IPS-15b (cell line): ENCODE measurements around the gene NMT2.

Experiments used
- H3K27me3 ChIP-seq: one replicate; pipeline ENCODE4 v1.6.1; 2013; ENCODE audit warnings: low read length; ENCODE audit not compliant: control insufficient read depth, insufficient read depth
- H3K36me3 ChIP-seq: one replicate; pipeline ENCODE4 v1.6.1; 2013; ENCODE audit warnings: low read length; ENCODE audit not compliant: control insufficient read depth, insufficient read depth
- H3K4me1 ChIP-seq: one replicate; pipeline ENCODE4 v1.6.1; 2013; ENCODE audit warnings: mild to moderate bottlenecking, low read length; ENCODE audit not compliant: control insufficient read depth, insufficient read depth
- H3K4me3 ChIP-seq: one replicate; pipeline ENCODE4 v1.5.1; 2013; ENCODE audit warnings: low read depth, low read length
- H3K9ac ChIP-seq: one replicate; pipeline ENCODE4 v1.6.1; 2013; ENCODE audit warnings: low read depth, mild to moderate bottlenecking, low read length
- H3K9me3 ChIP-seq: one replicate; pipeline ENCODE4 v1.6.1; 2013; ENCODE audit warnings: mild to moderate bottlenecking, low read length; ENCODE audit not compliant: control insufficient read depth, insufficient read depth

NMT2 gene

DNA sequence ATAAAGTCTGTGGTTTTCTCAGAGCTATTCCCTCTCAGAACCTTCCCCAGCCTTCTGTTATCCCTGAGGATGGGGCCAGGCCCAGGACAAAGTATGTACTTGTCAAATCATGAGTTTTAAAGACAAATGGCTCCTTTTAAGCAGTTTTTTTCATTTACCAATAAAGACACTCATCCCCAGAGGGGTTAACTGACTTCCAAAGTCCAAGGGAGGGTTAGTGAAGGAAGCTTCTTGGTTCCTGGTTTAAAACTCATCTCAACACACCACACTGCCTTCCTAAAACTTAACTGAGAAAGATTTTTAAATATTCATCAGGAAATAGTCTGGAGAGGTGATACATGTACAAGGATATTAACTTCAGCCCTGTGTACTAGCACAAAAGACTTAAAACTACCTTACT is 15.9 kb downstream of the NMT2 start:
- Histone ChIP-seq H3K4me1 (no peaks in the 10 kb centered on the region), H3K27me3 (no peaks in the 10 kb centered on the region), H3K36me3 (no peaks in the 10 kb centered on the region), H3K9me3 (no peaks in the 10 kb centered on the region), H3K9ac (no peak overlapping the region), H3K4me3 (no peak overlapping the region)

DNA sequence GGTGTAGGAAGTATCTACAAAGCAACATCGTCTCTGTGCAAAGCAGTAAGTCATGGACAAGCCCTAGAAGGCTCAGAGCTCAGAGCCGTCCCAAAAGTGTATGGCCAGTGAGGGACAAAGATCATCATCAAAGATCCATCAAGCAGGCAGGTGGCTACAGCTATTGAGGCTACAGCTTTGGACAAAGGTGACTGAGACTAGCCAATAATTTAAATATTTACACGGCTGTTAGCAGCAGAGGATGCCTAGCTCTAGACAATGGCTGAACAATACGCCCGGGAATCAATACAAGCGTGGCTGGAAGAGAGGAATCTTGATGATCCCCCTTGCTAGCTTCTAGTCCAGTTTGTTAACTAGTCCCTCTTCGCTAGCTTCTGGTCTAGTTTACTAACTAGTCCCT is 17.9 kb downstream of the NMT2 start:
- no peaks in the 10 kb centered on the region for H3K4me1 ChIP-seq

DNA sequence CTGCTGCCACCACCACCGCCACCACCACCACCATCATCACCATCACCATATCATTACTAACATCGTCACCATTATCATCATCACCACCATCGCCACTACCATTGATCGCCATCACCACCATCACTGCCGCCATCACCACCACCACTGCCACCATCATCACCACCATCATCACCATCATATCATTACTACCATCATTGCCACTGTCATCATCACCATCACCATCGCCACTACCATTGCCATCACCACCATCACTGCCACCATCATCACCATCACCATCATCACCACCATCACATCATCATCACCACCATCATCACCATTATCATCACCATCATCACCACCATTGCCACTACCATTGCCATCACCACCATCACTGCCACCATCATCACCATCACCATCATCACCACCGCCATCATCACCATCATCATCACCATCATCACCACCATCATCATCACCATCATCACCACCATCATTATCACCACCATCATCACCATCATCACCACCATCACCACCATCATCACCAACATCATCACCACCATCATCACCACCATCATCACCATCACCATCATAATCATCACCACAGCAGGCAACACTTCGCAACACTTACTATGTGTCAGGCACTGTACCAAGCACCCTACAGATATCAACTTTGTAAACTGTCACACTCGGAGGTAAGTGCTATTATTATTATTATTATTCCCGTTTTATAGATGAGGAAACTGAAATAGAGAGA is 19.3 kb downstream of the NMT2 start:
- no peaks in the 10 kb centered on the region for H3K27me3 ChIP-seq
- no peaks in the 10 kb centered on the region for H3K4me1 ChIP-seq
- no peaks in the 10 kb centered on the region for H3K36me3 ChIP-seq
- H3K9ac ChIP-seq = no peak overlapping the region
- H3K4me3 ChIP-seq = no peak overlapping the region
- H3K9me3 ChIP-seq = no peaks in the 10 kb centered on the region

More for the DNA sequence above, 17.9 kb downstream of the NMT2 start:
- no peaks in the 10 kb centered on the region for H3K36me3 ChIP-seq
- H3K4me3 ChIP-seq = no peak overlapping the region
- no peaks in the 10 kb centered on the region for H3K9me3 ChIP-seq
- H3K9ac ChIP-seq = no peak overlapping the region
- no peaks in the 10 kb centered on the region for H3K27me3 ChIP-seq

DNA sequence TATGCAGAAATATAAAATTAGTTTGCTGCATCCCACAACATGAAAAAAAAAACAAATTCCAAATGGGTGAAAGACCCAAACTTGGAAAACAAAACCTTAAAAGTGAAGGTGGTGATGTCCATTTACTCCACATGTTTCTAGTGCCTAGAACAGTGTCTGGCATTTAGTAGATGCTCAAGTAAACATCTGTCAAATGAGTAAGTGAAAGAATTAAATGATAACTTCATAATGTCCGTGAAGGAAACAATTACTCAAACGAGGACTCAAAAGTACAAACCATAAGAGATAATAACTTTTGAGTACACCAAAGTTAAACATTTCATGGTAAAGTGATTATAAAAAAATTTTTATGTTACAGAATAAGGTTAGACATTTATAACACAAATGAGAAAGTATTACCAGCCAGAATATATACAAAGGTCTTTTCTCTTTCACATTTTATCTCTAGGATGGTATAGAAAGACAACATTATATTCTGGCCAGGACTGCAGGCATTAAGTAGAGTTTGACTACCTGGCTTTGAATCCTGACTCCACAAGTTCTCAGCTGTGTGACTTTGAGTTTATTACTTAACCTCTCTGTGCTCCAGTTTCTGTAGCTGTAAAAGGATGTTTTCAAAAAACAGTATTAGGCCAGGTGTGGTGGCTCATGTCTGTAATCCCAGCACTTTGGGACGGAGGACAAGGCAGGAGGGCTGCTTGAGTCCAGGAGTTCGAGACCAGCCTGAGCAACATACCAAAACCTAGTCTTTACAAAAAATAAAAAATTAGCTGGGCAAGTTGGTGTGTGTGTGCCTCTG is 20.7 kb downstream of the NMT2 start:
- Histone ChIP-seq H3K9me3 (no peaks in the 10 kb centered on the region), H3K36me3 (no peaks in the 10 kb centered on the region), H3K9ac (no peak overlapping the region), H3K27me3 (no peaks in the 10 kb centered on the region), H3K4me1 (no peaks in the 10 kb centered on the region), H3K4me3 (no peak overlapping the region)

DNA sequence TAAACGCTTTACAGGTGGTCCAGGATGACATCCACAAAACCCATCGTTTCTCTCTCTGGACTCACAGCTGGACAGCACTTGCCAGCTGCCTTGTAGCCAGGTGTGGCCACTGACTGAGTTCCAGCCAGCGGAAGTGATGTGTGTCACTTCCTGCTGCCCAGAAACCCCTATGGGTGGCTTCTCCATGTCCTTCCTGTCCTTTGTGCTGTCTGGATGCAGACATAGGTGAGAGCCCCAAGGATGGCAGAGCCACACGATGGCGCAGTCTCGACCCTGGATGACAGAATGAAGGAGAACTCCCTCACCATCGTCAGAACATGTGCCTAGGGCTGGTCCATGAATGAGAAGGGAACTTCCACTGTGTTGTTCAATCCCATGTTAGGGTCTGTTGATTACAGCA is 22.1 kb downstream of the NMT2 start:
- Histone ChIP-seq H3K9ac (no peak overlapping the region), H3K4me1 (no peaks in the 10 kb centered on the region), H3K4me3 (no peak overlapping the region), H3K36me3 (no peaks in the 10 kb centered on the region), H3K27me3 (no peaks in the 10 kb centered on the region), H3K9me3 (no peaks in the 10 kb centered on the region)

DNA sequence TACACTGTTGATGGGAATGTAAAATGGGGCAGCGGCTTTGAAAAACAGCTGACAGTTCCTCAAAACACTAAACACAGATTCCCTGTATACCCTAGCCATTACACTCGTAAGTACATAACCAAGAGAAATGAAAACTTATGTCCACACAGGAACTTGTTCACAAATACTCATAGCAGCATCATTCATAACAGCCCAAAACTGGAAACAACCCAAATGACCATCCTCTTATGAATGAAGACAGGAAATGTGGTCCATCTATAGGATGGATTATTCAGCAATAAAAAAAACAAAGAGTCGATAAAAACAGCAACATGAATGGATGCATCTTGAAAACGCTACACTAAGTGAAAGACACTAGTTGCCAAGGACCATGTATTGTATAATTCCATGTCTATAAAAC is 23.7 kb downstream of the NMT2 start:
- Histone ChIP-seq H3K9me3 (no peaks in the 10 kb centered on the region), H3K27me3 (no peaks in the 10 kb centered on the region), H3K4me1 (no peaks in the 10 kb centered on the region), H3K9ac (no peak overlapping the region), H3K36me3 (no peaks in the 10 kb centered on the region), H3K4me3 (no peak overlapping the region)

DNA sequence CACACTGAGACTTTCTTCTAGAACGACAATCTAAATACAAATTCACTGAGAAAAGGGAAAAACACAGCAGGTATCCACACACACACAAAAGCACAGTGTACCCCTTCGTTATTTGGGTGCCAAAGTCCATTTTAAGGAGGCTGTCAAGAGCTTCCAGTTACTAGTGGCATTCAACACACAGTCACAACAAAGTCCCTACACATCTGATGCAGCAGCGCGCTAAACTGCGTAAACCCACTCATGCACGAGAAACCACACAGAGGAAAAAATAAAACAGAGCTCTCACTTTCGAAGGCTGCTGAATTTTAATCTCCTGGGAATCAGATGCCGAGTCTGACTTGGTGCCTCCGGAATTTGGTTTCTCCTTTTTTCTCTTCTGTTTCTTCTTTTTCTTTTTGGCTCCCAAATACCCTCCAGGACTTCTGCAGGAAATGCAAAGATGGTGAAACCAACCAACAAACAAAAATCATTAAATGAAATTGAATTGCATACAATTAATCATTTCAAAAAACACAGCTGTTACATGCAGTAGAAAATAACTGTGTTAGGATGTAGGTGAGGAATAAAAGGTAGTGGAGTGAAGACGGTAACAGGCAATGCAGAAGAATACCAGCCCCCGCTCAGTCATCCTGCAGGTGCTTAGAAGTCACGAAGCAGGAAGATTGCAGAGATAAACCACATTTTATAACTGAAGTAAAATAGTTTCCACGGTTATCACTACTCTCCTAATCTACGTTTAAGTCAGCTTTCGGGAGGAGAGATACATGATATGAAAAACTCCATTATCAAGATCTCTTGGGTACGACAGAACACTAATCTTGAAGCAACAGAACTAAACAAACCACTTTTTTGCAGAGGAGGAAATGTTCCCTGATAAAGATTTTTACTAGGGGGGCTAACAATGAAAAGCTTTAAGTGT is 27.1 kb downstream of the NMT2 start:
- Histone ChIP-seq H3K36me3 (no peaks in the 10 kb centered on the region), H3K9me3 (no peaks in the 10 kb centered on the region), H3K27me3 (no peaks in the 10 kb centered on the region), H3K9ac (no peak overlapping the region), H3K4me3 (no peak overlapping the region), H3K4me1 (no peaks in the 10 kb centered on the region)

DNA sequence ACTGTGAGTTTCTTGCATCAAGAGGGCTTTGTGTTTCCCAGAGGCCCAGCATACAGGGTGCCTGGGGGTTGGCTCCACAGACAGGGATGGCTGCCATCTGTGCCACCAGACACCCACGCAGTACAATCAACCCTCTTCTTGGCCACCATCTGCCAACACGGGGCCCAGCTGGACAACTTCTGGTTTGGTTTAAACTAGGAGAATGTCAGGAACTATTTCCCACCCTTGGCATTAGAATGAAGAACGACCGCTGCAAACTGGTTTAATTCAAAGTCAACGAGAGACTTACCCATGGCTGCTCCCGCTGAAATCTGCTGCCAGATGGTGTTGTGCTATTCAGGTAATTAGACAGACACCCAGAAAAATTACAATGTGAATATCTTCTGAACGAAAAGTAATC is 27.8 kb downstream of the NMT2 start:
- H3K4me1 ChIP-seq = no peaks in the 10 kb centered on the region
- no peak overlapping the region for H3K4me3 ChIP-seq

DNA sequence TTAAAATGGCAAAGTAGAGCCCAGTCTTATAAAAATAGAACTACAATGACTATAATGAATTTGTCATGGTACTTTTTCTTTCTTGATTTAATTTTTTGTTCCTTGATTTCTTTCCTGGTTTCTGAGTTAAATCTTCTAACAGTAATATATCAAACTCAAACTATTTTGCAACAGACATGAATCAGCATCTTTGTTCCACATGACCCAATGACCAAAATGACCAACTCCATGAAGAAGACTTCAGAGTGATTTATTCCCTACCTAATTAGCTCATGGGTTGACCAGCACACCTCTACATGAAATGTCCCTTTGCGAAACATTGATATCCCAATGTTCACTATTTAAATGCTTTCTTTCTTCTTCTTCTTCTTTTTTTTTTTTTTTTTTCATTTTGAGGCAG is 30.9 kb downstream of the NMT2 start:
- peaks cover 8% of the 10 kb centered on the region for H3K36me3 ChIP-seq
- no peaks in the 10 kb centered on the region for H3K4me1 ChIP-seq
- H3K27me3 ChIP-seq = no peaks in the 10 kb centered on the region
- H3K9me3 ChIP-seq = no peaks in the 10 kb centered on the region
- no peak overlapping the region for H3K4me3 ChIP-seq
- no peak overlapping the region for H3K9ac ChIP-seq

More for the DNA sequence above, 27.8 kb downstream of the NMT2 start:
- Histone ChIP-seq H3K9ac (no peak overlapping the region), H3K36me3 (no peaks in the 10 kb centered on the region), H3K9me3 (no peaks in the 10 kb centered on the region), H3K27me3 (no peaks in the 10 kb centered on the region)

DNA sequence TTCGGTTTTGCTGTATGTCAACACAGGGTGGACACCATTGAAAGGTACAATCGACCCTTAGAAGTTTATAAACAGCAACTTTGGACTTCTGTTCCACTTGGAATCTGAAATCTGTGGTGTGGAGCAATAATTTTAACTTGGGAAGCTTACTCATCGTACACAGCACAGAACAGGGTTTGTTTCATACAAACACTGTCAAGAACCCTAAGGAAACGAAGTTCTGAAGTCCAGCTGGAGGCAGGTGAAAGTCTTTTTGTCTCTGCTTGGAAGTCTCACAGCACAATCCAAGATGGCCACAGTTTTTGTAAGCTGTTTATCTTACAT is 31.5 kb downstream of the NMT2 start:
- Histone ChIP-seq H3K9me3 (no peaks in the 10 kb centered on the region), H3K36me3 (peaks cover 8% of the 10 kb centered on the region), H3K27me3 (no peaks in the 10 kb centered on the region), H3K9ac (no peak overlapping the region), H3K4me3 (no peak overlapping the region), H3K4me1 (no peaks in the 10 kb centered on the region)

DNA sequence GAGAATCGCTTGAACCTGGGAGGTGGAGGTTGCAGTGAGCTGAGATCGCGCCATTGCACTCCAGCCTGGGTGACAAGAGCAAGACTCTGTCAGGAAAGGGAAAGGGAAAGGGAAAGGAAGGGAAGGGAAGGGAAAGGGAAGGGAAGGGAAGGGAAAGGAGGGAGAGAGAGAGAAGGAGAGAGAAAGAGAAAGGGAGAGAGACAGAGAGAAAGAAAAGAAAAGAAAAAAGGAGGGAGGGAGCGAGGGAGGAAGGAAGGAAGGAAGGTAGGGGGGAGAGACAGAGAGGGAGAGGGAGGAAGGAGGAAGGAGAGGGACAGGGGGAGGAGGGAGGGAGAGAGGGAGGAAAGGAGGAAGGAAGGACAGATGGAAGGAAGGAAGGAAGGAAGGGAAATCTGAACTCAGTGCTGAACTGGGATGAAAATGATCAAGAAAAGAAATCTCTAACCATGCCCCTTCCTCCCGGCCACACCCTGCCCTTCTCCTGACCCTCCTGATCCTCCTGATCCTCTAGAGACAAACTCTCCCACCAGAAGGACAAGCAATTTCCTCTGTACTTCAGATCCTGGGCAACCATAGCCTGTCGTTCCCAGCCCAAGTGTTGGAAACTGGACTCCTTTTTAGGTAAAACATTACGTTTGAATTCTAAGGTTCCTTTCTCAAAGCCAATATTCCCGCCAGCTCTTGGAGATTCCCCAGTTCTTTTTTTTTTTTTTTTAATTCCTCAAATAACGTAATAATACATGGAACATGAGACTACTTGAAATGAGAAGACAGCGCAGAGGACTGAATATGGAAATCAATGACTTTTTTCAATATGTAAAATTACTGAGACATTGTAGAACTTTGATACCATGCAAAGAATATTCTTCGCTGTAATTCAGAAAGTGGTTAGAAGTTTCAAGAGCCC is 32.1 kb downstream of the NMT2 start:
- no peaks in the 10 kb centered on the region for H3K9me3 ChIP-seq
- no peak overlapping the region for H3K4me3 ChIP-seq
- no peaks in the 10 kb centered on the region for H3K27me3 ChIP-seq
- no peaks in the 10 kb centered on the region for H3K4me1 ChIP-seq
- no peak overlapping the region for H3K9ac ChIP-seq
- H3K36me3 ChIP-seq = peaks cover 8% of the 10 kb centered on the region
